H4 (cell line): ENCODE measurements around the gene CD83. TPM values are rescaled to one million over a fixed set of nuclear protein-coding genes. Genes with fewer than 3 reads are reported as not detected.
A peak's percentile ranks its signal among the peaks of the same experiment; 100 is the strongest.

Experiments used
- DNase-seq: peaks from one replicate; pipeline ENCODE4 v3.0.0-alpha.2; 2015; ENCODE audit warnings: low spot score
- total RNA-seq: library from RNA; depleted of rRNA; stranded (reverse); fragments of >200 nt; shearing (Covaris generic); gene quantifications from 2 replicates; pipeline ENCODE4 v1.2.3, GENCODE V29; 2014

The CD83 gene
- total RNA-seq, 1 experiment from 2014 or later, result 3.8 TPM

DNA sequence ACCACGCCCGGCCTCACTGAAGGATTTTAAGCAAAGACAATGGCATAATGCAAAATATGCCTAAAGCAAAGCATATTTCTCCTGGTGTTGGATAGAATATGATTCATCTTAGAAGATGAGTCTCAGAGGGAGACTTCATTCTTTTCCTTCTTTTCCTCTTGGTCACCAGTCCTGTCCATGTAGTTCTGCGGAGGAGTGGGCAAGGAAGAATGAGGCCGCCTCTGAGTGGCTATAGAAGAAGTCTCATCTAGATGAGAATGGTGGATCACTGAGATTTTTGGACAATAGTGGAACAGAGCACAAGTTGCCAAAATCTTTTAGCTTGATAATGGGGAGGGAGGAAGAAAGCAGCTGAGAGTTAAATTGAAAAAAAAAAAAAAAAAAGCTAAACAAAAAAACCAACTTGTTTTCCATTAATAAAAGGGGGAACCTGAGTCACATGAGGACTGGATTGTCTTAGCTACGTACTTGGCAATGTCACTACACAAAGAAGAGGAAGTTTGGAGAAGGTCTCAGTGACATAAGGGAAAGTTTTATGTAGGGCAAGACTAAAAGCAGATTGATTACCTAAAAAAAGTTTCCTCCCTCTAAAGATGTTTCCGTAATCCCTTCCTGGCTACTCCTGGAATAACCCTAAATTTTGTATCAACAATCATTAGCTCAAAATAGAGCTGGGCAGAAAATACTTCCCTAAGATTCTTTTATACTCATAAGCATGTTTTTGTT, 6.0 kb downstream of the CD83 start:
- DNase-seq, result no peak

DNA sequence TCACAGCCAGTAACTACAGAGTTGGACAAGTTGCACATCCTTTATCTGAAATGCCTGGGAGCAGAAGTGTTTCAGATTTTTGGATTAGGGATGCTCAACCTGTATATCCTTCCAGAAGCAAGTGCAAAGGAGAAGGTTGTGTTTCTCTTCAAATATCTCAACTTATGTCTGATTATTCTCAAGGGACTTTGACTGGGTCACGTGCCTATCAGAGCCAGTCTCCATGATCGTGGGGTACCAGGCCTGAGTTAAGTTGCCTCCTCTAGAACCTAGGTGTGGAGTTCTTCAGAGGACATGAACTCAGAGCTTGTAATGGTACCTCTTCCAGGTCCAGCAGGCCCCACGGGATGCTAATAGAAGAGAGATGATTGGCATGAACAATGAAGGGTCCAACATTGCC, 7.8 kb downstream of the CD83 start:
- DNase-seq, result no peak

DNA sequence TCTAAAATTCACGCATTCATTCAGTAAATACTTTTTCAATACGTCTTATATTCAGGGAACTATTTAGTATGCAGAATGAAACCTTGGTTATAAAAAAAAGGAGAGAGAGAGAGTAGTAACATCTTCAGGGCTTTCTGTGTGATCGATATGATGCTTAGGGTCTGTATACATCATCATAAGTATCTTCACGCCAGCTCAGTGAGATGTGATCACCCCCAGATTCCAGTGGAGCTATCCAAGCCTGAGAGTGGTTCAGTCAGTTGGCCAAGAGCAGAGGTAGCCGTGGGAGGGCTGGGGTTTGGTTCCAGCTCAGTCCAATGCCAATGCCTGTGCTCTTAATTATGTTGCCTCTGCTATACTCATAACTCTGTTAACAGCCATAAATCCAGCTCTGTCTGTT, 8.6 kb downstream of the CD83 start:
- DNase-seq, result no peak

DNA sequence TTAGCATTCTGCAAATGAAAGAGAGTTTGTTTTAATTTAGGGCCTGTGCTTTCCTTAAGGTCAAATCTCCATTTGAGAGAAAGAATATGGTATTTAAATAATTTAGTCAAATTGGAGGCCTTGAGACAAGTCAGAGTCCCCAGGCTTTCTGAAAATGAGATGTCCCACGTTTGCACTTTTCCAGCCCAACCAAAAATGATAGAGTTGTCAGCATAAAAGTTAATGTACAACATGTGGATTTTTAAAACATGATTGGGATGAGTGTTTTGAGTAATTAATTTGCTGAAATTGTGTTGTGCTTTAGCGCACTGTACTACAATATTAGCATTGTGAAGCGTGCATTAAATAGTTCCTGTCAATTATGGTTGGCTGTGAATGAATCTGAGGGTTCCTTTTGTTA, 10.0 kb downstream of the CD83 start:
- no peak for DNase-seq

DNA sequence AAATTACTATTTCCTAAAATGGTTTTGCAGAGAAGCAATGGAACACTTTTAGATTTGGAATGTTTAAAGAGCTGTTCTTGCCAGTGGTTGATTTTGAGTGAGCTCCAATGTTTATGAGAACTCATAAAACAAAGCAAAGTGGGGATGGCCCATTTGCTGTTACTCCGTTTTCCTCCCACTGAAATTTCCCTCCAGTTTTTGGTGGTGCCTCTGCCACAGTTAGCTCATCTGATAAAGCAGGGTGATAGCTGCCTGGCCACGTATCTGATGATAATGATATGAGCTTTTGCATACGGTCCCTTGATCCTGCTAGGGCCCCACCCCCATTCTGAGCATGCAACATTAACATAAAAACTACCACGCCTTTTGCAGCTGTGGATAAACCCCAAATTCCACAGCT, 10.4 kb downstream of the CD83 start:
- DNase-seq, result no peak

DNA sequence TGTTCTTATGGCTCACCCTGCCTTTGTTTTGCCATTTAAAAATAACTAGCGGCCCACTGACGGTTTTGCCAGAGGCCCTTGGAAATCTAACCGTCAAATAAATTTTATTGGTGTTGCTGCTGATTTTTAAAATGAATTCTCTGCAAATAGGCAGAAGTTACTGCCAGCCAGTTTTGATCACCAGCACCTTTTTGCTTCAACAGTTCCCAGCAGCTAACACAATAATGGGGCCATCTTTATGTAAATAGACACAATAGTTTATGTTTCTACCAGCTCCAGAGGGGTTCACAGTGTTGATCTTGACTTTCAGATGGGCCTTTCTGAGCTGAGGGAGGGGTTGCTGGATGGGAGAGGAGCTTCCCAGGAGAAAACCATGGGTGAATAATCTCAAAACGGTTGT, 11.2 kb downstream of the CD83 start:
- no peak for DNase-seq

DNA sequence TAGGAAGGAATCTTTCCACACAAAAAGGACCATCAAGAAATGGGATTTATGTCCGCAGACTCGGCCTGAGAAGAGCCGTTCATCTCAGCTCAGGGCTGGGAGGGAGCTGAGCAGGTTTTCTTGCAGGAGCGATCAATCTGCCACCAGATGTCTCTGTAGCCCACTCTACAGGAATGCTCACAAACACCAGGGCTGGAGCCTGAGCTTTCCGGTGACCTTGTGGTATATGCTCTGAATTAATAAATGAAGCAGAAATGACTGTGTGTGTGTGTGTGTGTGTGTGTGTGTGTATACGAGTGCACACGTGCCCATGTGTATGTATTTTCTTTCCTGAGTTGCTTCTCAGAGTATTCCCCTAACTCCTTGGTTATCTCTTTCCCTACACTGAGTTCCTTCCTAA, 12.0 kb downstream of the CD83 start:
- peak; percentile 67 for DNase-seq

DNA sequence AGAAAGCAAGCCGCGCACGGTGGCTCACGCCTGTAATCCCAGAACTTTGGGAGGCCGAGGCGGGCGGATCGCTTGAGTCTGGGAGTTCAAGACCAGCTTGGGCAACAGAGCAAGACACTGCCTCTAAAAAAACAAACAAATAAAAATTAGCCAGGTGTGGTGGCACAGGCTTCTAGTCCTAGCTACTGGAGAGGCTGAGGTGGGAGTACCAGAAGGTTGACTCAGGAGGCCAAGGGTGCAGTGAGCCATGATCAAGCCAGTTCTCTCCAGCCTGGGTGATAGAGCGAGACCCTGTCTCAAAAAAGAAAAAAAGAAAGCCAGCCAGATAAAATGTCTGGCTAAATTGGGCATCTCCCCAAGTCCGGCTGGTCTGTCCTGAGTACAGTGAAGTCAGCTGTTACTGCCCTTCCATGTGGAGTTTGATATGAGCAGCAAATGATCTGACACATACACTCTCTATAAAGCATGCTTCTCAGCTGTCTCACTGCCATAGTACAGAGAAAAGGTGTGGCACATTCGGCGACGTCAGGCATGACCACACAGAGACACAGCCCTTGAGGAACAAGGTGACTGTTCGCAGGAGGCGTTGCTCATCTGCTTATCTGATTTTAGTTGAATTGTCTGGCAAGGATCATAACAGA, 13.0 kb downstream of the CD83 start:
- DNase-seq, result no peak

DNA sequence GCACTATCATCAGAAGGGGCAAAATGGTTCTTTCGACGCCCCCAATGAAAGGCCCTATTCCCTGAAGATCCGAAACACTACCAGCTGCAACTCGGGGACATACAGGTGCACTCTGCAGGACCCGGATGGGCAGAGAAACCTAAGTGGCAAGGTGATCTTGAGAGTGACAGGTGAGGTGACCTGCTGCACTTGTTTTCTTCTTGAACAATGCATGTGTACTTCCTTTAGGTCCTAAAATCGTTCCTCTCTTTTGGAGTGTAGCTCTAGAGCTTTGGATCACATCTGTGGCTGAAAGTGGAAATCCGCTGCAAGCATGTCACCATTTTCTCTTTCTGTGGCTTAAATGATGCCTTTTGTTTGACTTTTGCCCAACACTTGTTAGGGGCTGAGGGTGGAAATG, 14.0 kb downstream of the CD83 start:
- no peak for DNase-seq

DNA sequence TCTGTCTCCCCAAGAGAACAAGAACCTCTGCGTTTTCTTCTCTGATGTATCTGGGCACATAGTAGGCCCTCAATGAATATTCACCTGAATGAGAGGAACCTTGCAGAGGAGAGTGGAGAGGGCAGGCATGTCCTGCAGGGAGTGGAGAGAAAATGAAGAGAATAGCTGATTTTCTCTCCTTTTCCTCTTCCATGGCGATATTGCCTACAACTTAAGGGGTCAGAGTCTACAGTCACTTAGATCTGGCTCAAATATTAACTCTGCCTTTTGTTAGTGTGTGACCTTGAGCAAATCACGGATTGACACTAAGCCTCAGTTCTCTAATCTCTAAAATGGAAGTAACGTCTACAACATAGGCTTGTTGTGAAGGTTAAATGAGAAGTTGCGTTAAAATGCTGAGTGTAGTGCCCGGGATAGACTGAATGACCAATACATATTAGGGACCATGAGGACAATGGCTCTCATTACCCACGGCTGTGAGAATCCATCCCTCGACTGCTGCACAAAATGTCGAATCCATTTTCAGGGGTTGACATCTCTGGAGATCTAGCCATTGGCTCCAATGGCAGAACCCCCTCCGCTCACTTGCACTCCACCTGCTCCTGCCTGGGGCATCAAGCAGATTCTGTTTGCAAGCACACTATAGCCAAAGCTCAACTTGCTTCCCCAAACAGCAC, 14.8 kb downstream of the CD83 start:
- DNase-seq, result no peak

DNA sequence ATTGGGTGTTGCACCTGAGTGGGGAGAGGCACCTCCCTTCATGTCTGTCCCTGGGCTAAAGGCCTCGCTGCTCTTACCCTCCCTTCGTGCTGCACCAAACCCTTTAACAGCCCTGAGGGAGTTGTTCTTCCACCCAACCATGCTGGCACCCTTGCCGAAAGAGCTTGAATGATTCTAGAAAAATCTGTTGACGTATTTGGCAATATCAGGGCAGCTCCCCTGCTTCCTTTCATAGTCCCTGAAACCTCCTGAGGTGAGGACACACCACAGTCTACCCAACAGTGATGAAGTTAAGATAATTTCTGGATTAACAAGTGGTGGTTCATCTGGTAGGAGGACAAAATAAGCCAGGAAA, 15.3 kb downstream of the CD83 start:
- DNase-seq, result no peak

DNA sequence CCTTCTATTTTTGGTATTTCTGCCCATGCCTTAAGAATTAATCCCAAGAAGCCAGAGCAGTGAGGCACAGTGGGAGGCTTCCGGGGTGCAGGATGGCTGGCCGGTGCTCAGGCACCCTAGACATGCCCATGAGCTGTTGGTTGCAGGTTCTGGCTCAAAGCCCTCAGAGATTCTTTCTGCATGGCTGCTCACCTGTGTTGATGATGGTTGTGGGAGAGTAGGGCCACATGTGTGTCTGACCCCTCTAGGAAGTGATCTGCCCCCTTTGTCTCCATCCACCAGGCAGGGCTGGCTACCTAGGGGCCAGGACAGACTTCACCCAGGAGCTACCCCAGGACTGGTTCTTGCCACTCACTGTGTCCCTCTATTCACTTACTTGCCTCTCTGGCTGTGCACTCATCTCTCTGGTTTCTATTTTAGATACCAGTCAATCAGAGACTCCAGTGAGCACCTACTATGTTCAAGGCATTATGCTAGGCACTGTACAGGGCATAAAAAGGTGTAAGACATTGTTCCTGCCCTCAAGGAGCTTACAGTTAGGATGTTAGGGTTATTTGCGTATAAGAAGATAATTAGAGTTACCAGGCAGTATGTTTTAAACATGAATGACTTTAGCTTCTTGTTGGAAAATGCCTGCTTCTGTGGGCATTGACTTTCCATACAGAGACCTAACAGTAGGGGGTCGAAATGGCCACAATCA, 16.8 kb downstream of the CD83 start:
- DNase-seq, result no peak

DNA sequence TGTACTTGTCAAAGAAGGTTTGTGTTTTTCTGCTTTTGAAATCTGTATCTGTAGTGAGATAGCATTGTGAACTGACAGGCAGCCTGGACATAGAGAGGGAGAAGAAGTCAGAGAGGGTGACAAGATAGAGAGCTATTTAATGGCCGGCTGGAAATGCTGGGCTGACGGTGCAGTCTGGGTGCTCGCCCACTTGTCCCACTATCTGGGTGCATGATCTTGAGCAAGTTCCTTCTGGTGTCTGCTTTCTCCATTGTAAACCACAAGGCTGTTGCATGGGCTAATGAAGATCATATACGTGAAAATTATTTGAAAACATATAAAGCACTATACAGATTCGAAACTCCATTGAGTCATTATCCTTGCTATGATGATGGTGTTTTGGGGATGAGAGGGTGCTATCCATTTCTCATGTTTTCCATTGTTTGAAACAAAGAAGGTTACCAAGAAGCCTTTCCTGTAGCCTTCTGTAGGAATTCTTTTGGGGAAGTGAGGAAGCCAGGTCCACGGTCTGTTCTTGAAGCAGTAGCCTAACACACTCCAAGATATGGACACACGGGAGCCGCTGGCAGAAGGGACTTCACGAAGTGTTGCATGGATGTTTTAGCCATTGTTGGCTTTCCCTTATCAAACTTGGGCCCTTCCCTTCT, 18.4 kb downstream of the CD83 start:
- DNase-seq, result no peak

DNA sequence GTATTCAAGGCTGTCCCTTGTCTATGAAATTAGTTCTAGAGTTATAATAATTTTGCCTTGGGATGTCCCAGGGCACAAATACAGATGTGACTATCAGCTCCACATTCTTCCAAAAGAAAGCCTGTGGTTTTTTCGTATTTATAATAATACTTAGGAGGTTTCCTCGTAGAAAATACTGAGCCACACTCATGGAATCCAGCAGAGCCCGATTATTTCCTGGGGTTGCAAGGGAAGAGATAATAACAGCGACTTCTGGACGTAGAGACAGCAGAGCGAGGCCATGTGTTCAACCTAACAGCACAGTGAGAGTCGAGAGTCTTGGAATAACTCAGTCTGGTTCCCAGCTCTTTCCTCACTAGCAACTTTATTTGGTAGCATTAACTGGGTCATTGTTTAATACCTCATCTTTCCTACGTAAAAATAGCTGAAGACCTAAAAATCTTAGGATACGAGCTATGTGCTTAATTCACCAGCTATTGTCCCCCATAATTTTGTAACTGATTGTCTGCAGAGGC, 21.2 kb downstream of the CD83 start:
- no peak for DNase-seq

DNA sequence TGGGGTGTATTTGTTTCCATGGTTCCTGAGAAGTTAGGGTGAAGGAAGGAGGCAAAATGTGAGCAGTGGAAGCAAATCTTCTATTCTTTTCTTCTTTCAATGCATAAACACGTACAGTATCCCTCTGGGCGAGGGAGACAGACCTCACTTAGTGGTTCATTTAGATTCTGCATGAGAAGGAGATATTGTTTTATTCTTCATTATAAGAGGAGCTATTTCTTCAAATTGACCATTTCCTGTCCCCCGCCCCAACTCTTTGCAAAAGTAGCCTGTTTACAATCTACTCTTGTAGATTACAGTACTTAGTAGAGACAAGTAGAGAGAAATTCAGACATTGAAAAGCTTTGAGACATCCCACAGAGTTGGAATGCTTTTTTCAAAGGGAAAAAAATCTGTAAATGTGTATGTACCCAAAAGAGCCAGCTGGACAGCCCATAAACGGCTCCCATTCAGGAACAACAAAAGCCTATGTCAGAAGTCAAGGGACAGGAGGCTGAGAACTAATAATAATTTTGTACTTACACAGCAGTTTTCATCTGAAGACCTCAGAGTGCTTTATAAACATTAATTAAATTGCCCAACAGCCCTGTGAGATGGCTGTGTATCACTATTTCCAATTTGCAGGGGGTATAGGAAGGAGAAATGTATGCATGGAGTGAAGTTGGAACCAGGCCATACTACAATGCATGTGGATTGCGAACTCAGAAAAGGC, 23.9 kb downstream of the CD83 start:
- no peak for DNase-seq

DNA sequence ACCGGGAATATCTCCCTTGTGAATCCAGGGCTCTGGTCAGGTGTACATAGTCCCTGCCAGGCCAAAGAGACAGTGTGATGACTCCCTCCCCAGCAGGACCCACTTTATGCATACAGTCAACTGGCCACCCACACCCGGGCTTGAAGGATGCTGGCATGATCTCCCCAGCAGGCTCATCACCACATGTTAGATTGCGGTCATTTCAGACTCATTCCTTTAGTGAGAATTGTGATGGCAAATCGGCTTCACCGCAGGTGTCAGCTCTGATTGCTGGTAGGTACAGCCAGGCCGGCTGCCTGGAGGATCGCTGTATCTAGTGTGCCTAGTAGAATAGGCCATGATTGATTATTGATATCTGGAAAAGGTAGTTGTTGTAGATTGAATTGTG, 24.5 kb downstream of the CD83 start:
- no peak for DNase-seq

DNA sequence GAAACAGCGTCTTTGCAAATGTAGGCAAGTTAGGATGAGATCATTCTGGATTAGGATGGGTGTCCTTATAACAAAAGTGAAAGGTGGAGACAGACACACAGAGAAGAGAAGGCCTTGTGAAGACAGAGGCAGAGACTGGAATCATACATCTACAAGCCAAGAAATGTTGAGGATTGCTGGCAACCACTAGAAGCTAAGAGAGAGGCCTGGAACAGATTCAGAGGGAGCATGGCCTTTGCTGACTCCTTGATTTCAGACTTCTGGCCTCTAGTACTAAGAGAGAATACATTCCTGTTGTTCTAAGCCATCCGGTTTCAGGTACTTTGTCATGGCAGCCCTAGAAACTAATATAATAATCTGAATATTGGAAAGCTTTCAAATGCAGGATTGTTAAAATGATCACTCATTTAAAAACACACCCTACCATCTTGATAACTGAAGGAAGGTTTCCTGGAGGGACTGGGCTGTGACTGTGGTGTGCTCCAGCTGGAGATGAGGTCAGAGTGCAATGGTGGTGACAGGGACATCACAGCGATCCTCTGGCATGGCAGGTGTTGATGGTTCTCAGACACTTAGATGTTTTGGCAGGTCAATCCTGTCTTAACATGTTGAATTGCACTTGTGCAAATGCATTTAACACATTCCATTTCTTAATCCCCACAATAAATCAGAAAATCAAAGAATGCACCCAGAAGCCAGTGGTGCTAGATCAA, 25.1 kb downstream of the CD83 start:
- DNase-seq, result no peak

DNA sequence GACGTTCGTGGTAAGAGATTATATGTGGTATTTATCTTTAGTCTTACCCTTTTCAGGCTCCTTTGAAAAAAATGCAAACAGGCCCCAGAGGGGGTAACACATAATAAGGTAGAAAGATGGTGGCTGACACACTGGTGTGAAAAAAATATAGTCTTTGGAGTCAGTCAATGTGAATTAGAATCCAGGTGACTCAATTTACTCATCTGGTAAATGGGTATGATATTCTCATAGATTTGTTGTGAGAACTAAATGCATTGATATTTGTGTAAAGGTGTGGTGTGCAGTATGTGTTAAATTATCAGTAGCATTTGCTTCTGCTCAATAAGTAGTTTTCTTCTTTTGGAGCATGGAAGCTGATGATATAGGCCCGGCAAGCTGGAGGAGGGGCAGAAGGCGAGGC, 25.7 kb downstream of the CD83 start:
- DNase-seq, result no peak

DNA sequence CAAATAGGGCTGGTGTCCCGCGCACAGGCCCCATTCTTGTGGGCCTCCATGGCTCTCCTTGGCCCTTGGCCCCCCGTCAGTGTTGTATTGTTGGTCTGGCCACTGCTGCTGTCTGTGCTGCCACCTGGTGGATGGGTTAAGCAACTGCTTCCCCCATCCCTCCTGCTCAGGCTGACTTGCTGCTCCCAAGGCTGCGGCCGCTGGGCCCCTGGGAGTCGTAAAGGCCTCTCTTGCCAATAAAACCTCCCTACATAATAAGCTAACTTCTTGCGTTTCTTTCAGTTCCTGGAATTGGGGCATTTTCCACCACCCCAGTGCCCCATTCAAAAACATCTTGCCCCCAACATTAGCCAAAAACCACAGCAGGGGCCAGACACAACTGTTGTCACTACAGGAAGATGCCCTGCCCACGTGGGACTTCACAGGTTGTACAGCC, 27.1 kb downstream of the CD83 start:
- DNase-seq, result peak; percentile 75

DNA sequence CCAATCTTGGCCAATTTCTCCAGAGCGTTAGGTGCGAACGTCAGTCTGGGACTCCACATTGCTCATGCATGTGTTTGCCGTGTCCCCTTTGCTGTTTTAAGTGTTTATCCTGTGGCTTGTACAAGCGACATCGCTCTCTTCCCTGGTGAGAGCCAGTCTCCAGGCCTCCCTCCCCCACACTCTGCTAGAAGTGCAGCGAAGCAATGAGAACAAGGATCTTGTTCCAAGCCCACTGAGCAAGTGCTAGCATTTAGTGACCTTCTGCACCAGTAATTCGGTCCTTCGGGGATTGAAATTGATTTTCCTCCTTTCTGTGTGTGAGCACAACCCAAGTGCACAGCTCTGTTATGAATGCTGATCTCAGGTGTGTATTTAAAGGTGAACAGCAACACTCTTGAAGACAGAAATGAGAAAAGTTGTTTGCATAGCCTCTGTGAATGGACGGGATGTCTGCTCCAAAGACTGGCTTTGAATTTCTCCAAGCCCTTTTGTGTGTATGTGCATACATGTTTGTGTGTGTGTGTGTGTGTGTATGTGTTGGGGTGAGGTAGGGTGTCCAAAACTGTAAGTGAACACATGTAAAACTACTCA, 29.0 kb downstream of the CD83 start:
- no peak for DNase-seq
